ENCODE results near the gene CX3CR1. TPM values are rescaled to one million over a fixed set of nuclear protein-coding genes. Genes with fewer than 3 reads are reported as not detected.

The CX3CR1 gene
- total and polyA plus RNA-seq, 10 of the 15 experiments (the other 5 are each of a cell fraction or from before 2014, with no cell fraction given), result 0.05 to 0.53 (median 0.15) TPM

DNA sequence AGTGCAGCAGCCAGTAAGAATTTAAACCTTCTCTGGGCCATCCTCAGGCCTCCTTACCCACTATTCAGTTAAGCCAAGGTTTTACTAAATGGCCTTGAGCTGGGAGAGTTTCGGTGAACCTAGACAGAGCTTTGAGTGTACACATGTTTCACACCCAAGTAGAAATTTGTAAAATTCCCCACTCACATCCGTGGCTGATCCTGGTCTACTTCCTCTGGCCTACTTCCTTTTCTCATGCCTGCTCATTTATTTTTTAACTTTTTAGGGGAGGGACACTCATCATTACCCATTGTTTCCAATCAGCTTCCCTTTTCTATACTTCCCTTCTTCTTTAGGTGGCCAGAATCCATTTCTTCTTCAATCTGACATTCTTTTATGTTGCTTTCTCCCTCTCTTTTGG lies 7.6 kb downstream of the CX3CR1 start:
- H3K36me3 ChIP-seq (ENCODE audit: control insufficient read depth in 2 of 2, insufficient read depth in 2 of 2, low read length in 1 of 2), result no peaks in the 10 kb centered on the region
- peaks cover 7% of the 10 kb centered on the region for H3K4me1 ChIP-seq (ENCODE audit: control insufficient read depth, insufficient read depth, low read length)
- DNase-seq (ENCODE audit: low read depth, low spot score), result no peak
- TF ChIP-seq, protein P1, sequence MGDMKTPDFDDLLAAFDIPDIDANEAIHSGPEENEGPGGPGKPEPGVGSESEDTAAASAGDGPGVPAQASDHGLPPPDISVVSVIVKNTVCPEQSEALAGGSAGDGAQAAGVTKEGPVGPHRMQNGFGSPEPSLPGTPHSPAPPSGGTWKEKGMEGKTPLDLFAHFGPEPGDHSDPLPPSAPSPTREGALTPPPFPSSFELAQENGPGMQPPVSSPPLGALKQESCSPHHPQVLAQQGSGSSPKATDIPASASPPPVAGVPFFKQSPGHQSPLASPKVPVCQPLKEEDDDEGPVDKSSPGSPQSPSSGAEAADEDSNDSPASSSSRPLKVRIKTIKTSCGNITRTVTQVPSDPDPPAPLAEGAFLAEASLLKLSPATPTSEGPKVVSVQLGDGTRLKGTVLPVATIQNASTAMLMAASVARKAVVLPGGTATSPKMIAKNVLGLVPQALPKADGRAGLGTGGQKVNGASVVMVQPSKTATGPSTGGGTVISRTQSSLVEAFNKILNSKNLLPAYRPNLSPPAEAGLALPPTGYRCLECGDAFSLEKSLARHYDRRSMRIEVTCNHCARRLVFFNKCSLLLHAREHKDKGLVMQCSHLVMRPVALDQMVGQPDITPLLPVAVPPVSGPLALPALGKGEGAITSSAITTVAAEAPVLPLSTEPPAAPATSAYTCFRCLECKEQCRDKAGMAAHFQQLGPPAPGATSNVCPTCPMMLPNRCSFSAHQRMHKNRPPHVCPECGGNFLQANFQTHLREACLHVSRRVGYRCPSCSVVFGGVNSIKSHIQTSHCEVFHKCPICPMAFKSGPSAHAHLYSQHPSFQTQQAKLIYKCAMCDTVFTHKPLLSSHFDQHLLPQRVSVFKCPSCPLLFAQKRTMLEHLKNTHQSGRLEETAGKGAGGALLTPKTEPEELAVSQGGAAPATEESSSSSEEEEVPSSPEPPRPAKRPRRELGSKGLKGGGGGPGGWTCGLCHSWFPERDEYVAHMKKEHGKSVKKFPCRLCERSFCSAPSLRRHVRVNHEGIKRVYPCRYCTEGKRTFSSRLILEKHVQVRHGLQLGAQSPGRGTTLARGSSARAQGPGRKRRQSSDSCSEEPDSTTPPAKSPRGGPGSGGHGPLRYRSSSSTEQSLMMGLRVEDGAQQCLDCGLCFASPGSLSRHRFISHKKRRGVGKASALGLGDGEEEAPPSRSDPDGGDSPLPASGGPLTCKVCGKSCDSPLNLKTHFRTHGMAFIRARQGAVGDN (IDR thresholded peaks at IDR 0.05), result peak; percentile 70
- TF ChIP-seq, protein P2, sequence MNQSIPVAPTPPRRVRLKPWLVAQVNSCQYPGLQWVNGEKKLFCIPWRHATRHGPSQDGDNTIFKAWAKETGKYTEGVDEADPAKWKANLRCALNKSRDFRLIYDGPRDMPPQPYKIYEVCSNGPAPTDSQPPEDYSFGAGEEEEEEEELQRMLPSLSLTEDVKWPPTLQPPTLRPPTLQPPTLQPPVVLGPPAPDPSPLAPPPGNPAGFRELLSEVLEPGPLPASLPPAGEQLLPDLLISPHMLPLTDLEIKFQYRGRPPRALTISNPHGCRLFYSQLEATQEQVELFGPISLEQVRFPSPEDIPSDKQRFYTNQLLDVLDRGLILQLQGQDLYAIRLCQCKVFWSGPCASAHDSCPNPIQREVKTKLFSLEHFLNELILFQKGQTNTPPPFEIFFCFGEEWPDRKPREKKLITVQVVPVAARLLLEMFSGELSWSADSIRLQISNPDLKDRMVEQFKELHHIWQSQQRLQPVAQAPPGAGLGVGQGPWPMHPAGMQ (IDR thresholded peaks at IDR 0.05; ENCODE audit: borderline replicate concordance), result no peak
- TF ChIP-seq IKZF1 (conservative IDR thresholded peaks at IDR 0.05), result 0 out of 2 replicates have a peak, but pooled peaks have one; percentile 20
- H4K20me1 ChIP-seq (ENCODE audit: control insufficient read depth, insufficient read depth), result no peaks in the 10 kb centered on the region
- no peak overlapping the region for H3K9ac ChIP-seq (ENCODE audit: control insufficient read depth, insufficient read depth, low read length)
- ChIA-PET SMC1A (ENCODE audit: uncharacterized antibody, unreplicated experiment) (interaction anchor here (0.7 to 14.4 kb wide), 9 partner anchors 10 to 106 kb away, joined by 3 to 163 read pairs (median 6); no protein-coding TSS in a partner anchor), RAD21 (ENCODE audit: unreplicated experiment) (interaction anchor here (0.7 to 1.8 kb wide), 7 partner anchors 16 to 123 kb away, joined by 3 to 10 read pairs (median 3); no protein-coding TSS in a partner anchor), CTCF (interaction anchor here (0.8 to 15.5 kb wide), 6 partner anchors 10 to 122 kb away, joined by 3 to 191 read pairs (median 8); no protein-coding TSS in a partner anchor), POLR2A (no interaction called here)
- no peak for FAIRE-seq
- no peaks in the 10 kb centered on the region for H3K9me3 ChIP-seq (replicated peaks; ENCODE audit: control insufficient read depth, insufficient read depth, low read length)
- intact Hi-C loops (cut with micrococcal nuclease; ENCODE audit: unreplicated experiment) (no loop called here), in situ Hi-C loops (cut with MboI) (no loop called here)
- H3K4me2 ChIP-seq (ENCODE audit: control insufficient read depth, insufficient read depth), result no peak overlapping the region
- no peaks in the 10 kb centered on the region for H3K79me2 ChIP-seq (ENCODE audit: control insufficient read depth, insufficient read depth, low read length)
- WGBS (ENCODE audit: insufficient coverage, insufficient replicate concordance, low lambda C conversion rate, missing lambda C conversion rate), result 55% methylated on average over 2 of the region's 2 CpGs
- ATAC-seq, result no peak
- H3K27ac ChIP-seq (ENCODE audit: control insufficient read depth, insufficient read depth), result no peak overlapping the region
- no peak overlapping the region for H3K4me3 ChIP-seq
- H3K27me3 ChIP-seq (replicated peaks in 1 of 2; ENCODE audit: control insufficient read depth in 2 of 2, insufficient read depth in 2 of 2, low read length in 1 of 2), result peaks cover 0 to 3% of the 10 kb centered on the region in 2 experiments; a peak in 1 of 4 replicates
- no peak overlapping the region for H2AFZ ChIP-seq (ENCODE audit: control insufficient read depth, low read depth, low read length)
- BruUV-seq (replicated peaks), result no TSS peak
